HG03045 (cell line): Measurements from ENCODE around the gene LRBA.
A peak's percentile ranks its signal among the peaks of the same experiment; 100 is the strongest.

ENCODE experiments used
- ATAC-seq: cut with Tn5 transposase; IDR thresholded peaks from one replicate; pipeline ENCODE4 v1.9.1; 2021; ENCODE audit warnings: mild to moderate bottlenecking, moderate library complexity; ENCODE audit not compliant: unreplicated experiment

LRBA gene

DNA sequence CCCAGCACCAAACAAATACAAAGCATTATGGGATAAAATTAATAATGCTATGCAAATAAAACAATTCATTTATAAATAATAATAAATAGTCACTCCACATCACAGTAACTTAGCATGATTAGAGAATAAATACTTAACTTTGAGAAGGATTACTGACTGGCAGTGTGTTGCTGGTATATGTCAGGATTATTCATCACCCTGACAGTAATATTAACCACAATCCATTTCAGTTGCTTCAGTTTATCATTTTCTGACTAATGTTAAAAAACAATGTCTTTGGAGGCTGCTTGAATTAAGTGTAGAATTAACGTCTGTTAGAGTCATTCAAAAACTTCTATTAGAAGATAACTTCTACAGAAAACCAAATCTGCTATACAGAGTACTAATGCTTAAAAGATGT, 557.3 kb downstream of the LRBA start:
- no peak for ATAC-seq

GRCh38 chr4:150451883-150452282, 563.2 kb downstream of the LRBA start:
- ATAC-seq, result no peak

GRCh38 chr4:150447356-150447755, 567.7 kb downstream of the LRBA start:
- no peak for ATAC-seq

- no peak for ATAC-seq
Measured at GRCh38 chr4:150439451-150439933, 575.6 kb downstream of the LRBA start.

DNA sequence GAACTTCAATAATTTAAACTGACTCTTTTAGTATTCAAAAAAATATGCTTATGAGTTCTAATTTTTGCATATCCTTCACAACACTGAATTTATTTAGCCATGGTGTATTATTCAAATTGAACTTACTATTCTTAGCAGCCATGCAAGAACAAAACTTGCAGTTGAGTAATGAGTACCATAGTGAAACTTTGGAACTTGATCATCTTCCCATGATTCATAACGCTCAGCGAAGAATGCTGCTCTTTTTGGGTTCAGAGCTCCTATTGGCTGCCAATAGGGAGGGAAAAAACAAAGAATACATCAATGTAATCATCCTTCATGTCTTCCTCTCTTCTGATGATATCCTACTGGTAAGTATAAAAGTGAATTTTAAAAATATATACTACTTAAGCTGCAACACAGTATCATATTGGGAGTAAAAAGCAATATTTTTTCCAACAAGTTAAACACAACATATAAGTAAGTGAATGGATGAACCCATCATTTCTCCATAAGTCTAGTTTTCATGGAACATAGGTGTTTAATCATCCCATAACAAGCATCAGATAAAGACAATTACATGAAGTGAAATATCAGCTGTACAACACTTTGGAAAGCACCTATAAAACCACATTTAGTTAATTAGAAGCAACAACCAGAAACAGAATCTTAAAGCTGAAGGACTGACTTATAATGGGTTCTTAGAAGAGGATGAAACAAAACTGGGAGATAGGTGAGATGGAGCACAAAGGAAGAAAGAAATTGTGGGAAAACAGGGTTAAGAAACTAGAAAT, 578.3 kb downstream of the LRBA start:
- ATAC-seq, result no peak

- ATAC-seq, result no peak
Measured at GRCh38 chr4:150431221-150431620, 583.9 kb downstream of the LRBA start.

DNA sequence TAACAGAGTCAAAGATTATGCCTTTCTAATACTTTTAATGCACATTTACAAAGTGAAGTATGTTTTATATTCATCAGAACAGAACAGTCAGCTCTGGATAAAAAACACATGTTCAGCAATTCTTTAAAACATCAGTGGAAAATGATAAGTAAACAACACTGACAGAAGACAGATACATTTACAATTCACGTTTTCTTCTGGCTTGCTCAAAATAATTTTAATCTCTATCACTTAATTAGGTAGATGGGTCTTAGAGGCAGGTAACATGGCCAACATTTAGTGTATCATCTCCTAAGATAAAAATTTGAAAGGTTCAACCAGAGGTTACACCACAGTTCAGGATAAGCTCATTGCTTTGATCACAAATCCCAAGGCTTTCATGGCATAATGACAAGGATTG, 589.9 kb downstream of the LRBA start:
- no peak for ATAC-seq

DNA sequence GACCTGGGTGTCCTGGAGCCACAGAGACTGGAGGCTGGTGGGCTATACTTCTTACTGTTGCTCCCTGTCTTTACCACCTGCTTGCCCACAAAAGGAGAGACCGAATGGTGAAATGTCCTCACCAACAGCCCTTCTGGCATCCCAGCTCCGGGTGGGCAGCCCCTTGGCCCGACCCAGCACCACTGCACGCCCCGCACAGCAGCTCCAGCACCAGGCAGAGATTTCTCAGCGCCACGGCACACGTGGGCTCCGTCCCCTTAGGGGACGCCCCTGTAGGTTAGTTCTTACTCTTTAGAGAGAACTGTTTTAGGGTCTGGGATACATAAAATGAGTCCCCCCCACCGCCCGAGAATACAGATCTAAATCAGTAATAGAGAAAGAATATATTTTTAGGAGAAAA, 591.6 kb downstream of the LRBA start:
- ATAC-seq, result no peak

DNA sequence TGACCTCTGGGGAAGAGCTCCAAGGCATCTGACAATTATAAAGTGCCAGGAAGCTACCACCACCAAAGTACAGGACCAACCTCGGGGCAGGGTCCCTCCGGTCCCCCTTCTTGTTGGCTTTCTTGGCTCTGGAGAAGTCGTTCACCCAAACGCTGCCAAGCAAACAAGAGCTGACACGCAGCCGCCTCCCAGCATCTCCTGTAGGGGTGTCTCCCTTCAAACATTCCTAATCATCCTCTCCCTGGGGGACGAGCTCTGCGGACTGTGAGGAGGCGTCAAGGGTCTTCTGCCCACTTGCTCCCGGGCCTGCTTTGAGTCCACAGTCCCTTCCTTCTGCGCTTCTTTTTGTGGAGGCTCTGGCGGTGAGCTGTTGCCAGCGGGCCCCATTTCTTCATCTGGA, 592.0 kb downstream of the LRBA start:
- ATAC-seq, result no peak

GRCh38 chr4:150421612-150422011, 593.5 kb downstream of the LRBA start:
- no peak for ATAC-seq

GRCh38 chr4:150419939-150420338, 595.1 kb downstream of the LRBA start:
- ATAC-seq, result no peak

DNA sequence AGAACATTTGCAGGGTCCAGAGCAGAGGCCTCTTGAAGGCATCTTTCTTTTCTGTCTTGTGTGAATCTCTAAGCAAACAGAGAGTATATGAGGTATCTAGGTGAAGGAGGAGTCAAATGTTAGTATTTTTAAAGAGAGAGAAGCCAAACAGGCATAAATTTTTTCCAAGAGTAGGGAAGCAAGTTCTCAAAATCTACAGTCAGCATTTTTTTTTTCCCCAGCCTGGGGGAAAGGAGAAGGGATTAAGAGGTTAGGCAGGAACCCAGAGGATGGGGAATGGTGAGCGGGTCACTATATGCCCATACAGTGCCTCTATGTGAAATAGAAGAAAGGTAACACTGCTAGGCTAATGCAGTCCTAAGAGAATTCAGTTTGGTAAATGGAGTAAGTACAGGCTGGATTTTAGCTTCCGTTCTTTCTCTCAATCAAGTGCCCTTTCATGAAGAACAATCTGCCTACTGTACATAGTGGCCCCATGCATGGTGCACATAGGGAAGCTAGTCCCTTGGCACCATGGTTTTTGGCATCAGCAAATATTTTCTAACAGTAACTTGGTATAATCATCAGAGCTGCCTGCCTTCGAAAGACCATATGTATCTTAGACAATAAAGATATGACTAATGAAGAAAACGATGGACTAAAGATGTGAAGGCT, 596.2 kb downstream of the LRBA start:
- no peak for ATAC-seq

DNA sequence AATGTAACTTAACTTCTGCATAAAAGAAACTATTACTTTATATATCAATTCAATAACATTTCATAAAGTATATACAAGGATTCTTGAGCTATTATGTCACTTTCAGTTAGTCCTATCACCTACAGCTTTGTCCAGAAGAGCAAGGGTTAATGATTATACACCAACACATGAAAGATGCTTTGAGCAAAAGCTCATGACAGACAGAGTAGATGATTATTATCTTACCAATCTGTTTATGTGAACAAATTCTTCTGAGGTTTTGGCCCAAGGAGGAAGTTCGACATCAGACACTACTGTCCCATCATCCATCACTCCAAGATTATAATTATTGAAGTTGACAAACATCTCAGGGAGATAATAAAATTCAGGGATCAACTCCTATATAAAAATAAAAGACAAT, 599.9 kb downstream of the LRBA start:
- no peak for ATAC-seq

DNA sequence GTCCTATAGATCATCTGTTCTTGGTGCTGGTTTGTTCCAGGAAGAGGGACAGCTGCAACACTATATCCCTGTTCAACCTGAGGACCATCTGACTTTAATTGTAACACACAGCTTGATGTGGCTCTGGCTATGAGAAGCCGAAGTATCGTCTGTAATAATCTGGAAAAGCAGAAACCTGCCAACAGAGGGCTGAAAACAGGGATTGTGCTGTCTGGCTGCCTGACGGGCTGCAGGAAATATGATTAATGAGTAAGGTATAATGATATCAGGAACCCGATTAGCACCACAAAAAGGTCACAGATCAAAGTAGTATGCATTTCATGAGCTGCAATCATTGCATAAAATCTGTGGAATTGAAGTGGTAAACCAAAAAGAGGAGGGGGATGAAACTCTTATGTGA, 603.6 kb downstream of the LRBA start:
- ATAC-seq, result no peak

GRCh38 chr4:150402871-150403272, 612.2 kb downstream of the LRBA start:
- ATAC-seq, result peak; percentile 92

GRCh38 chr4:150401083-150401687, 613.9 kb downstream of the LRBA start:
- no peak for ATAC-seq

DNA sequence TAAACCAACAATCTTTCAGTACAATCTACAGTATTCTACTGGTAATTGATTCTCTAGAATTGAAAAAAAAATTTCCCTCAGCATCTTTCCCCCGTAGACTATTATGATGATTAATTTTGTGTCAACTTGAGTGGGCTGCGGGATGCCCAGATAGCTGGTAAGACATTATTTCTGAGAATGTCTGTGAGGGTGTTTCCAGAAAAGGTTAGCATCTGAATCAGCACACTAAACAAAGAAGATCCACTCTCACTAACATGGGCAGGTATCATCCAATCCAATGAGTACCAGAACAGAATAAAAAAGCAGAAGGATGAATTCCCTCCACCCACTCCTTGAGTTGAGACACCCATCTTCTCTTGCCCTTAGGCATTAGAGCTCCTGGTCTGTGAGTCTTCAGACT, 619.2 kb downstream of the LRBA start:
- ATAC-seq, result no peak

DNA sequence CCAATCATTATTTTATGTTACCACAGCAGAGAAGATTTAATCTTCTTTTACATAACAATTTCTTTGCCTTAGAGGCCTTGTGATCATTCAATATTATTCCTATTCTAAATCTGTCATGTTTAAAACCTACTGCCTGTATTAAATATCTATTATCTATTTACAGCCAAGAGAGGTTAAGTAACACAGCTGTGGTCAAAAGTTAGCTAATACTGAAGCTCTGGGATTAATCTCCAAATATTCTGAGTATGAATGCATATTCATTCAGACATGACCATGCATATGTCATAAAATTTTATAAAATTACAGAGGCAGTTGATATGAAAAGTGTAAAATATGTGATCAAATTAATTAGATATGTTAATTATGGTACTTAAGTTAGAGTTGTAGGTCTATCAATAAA, 621.0 kb downstream of the LRBA start:
- no peak for ATAC-seq

- no peak for ATAC-seq
Measured at GRCh38 chr4:150391052-150391451, 624.0 kb downstream of the LRBA start.

- ATAC-seq, result no peak
Measured at GRCh38 chr4:150390531-150390910, 624.6 kb downstream of the LRBA start.

DNA sequence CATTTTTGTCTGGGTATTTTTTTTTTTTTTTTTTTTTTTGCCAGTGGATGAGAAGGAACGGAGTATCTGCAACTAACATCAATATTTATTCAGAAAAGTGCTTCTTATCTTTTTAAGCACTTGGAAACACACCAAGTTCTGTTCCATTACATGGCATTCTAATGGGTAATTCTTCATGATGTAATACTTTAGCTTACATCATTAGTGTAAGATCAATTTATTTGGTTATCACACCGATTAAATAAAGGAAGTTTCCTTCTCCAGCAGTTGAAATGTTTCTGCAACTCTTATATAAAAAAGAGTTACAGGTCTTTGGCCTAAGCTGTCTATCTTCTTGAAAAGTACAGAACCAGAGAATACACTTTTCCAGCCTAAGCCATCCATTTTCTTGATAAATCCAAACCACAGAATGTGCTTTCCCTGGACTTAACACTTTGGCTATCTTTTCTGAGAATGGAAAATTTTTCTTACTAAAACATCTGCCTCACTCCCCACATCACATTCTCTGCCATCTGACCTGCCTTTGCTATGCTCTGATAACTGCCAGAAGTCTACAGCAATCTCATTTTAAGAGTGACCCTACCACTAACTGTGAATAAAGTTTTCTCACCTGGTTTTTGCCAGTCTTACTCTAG, 625.1 kb downstream of the LRBA start:
- no peak for ATAC-seq

DNA sequence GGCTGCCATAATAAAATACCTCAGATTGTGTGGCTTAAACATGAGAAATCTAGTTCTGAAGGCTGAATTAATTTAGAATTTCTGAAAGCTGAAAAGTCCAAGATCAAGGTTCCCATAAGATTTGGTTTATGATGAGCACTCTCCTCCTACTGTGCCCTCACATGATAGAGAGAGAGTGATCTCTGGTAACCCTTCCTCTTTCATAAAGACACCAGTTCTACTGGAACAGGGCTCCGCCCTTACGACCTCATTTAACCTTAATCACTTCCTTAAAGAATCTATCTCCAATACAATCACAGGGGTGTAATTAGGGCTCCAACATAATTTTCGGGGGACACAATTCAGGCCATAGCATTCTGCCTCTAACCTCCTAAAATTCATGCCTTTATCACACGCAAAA, 627.1 kb downstream of the LRBA start:
- ATAC-seq, result no peak
